Keratinocyte (primary cell): ENCODE measurements around the gene CEP152. TPM values are rescaled to one million over a fixed set of nuclear protein-coding genes. Genes with fewer than 3 reads are reported as not detected.
A peak's percentile ranks its signal among the peaks of the same experiment; 100 is the strongest.

Experiments
- DNase-seq: peaks from one replicate; pipeline ENCODE4 v3.0.0-alpha.2; 2011; ENCODE audit warnings: low read depth, missing footprints, low spot score
- FAIRE-seq: peaks from 2 replicates; lab custom pipeline; 2011; peaks lifted over from hg19 to GRCh38; lab: Jason Lieb, UNC
- H2AFZ ChIP-seq: 2 replicates; pipeline ENCODE4 v1.6.0; 2012; ENCODE audit warnings: low read length, control low read depth, inconsistent platforms; ENCODE audit not compliant: control insufficient read depth
- H3K27ac ChIP-seq: 2 replicates; pipeline ENCODE4 v1.5.1; 2011; ENCODE audit warnings: low read length; ENCODE audit not compliant: control insufficient read depth, insufficient read depth
- H3K27me3 ChIP-seq: 3 replicates; pipeline ENCODE4 v1.6.0; 2011; ENCODE audit warnings: low read length; ENCODE audit not compliant: control insufficient read depth, insufficient read depth; ENCODE audit errors: extremely low read depth
- H3K36me3 ChIP-seq, 2 experiments: 2 replicates in 1 of 2; 3 replicates in 1 of 2; pipeline ENCODE4 v1.5.1; 2011; ENCODE audit warnings: low read length in 2 of 2, mild to moderate bottlenecking in 1 of 2; ENCODE audit not compliant: control insufficient read depth in 2 of 2, insufficient read depth in 2 of 2; ENCODE audit errors: extremely low read depth in 1 of 2
- H3K4me1 ChIP-seq: 3 replicates; pipeline ENCODE4 v1.5.1; 2011; ENCODE audit warnings: low read length; ENCODE audit not compliant: control insufficient read depth, insufficient read depth; ENCODE audit errors: extremely low read depth
- H3K4me2 ChIP-seq: 3 replicates; pipeline ENCODE4 v1.6.0; 2011; ENCODE audit warnings: low read depth, low read length; ENCODE audit not compliant: control insufficient read depth, insufficient read depth; ENCODE audit errors: extremely low read depth
- H3K4me3 ChIP-seq, 3 experiments: fragments of 200-600 bp in 1 of 3; sonication (generic) in 1 of 3; 2 replicates in 2 of 3; 3 replicates in 1 of 3; pipeline ENCODE4 v1.5.1; 2011 to 2016; ENCODE audit warnings: low read length in 3 of 3, mild to moderate bottlenecking in 3 of 3, control low read depth in 2 of 3, inconsistent platforms in 1 of 3, low read depth in 1 of 3, mixed read lengths in 1 of 3, mixed run types in 1 of 3, moderate library complexity in 1 of 3; ENCODE audit not compliant: control insufficient read depth in 2 of 3, insufficient read depth in 2 of 3; ENCODE audit errors: extremely low read depth in 1 of 3
- H3K79me2 ChIP-seq: 2 replicates; pipeline ENCODE4 v1.6.0; 2012; ENCODE audit warnings: low read length; ENCODE audit not compliant: control insufficient read depth, insufficient read depth
- H3K9ac ChIP-seq: 3 replicates; pipeline ENCODE4 v1.6.0; 2011; ENCODE audit warnings: low read length; ENCODE audit not compliant: control insufficient read depth, insufficient read depth; ENCODE audit errors: extremely low read depth
- H3K9me1 ChIP-seq: 3 replicates; pipeline ENCODE4 v1.6.0; 2011; ENCODE audit warnings: low read length; ENCODE audit not compliant: control insufficient read depth, insufficient read depth; ENCODE audit errors: extremely low read depth
- H3K9me3 ChIP-seq: 2 replicates; pipeline ENCODE4 v1.5.1; 2012; ENCODE audit warnings: low read depth, low read length; ENCODE audit not compliant: control insufficient read depth
- H4K20me1 ChIP-seq: 3 replicates; pipeline ENCODE4 v1.6.0; 2011; ENCODE audit warnings: low read length; ENCODE audit not compliant: control insufficient read depth, insufficient read depth; ENCODE audit errors: extremely low read depth
- CTCF ChIP-seq, 3 experiments: IDR thresholded peaks in 1 of 3; conservative IDR thresholded peaks in 1 of 3; optimal IDR thresholded peaks in 1 of 3; 2 replicates in 2 of 3; 3 replicates in 1 of 3; pipeline versions ENCODE3 to v1.5.1; 2011; ENCODE audit warnings: low read length in 3 of 3, mild to moderate bottlenecking in 3 of 3, moderate library complexity in 2 of 3, control low read depth in 1 of 3, inconsistent platforms in 1 of 3; ENCODE audit not compliant: insufficient read depth in 2 of 3; ENCODE audit errors: extremely low read depth in 1 of 3
- EZH2 ChIP-seq: IDR thresholded peaks from one replicate; pipeline ENCODE4 v1.6.1; 2012; ENCODE audit warnings: inconsistent platforms, mild to moderate bottlenecking, low read length, moderate library complexity
- dilution Hi-C: fragments of 300-500 bp; cut with MboI; formaldehyde crosslinking; loops from one replicate; pipeline ENCODE4 v1.7.0; 2020; ENCODE audit warnings: low sequenced_read_pairs; ENCODE audit not compliant: extremely low pct_ligation_motif_present
- polyA plus RNA-seq, 5 experiments: library from polyadenylated mRNA; depleted of rRNA in 3 of 5; stranded (reverse) in 3 of 5; stranded (forward) in 1 of 5; unstranded in 1 of 5; fragments of >200 nt; gene quantifications; 1 replicate in 1 of 5; 2 replicates in 3 of 5; 3 replicates in 1 of 5; pipeline versions ENCODE4 v1.2.1 to v1.2.3, GENCODE V29; 2011 to 2012; ENCODE audit warnings: missing spikeins in 2 of 5, low read depth in 1 of 5, low replicate concordance in 1 of 5

The CEP152 gene
- polyA plus RNA-seq, 1 donor (not counting 4 experiments of a cell fraction or from before 2014, with no cell fraction given): 4.0 TPM

DNA sequence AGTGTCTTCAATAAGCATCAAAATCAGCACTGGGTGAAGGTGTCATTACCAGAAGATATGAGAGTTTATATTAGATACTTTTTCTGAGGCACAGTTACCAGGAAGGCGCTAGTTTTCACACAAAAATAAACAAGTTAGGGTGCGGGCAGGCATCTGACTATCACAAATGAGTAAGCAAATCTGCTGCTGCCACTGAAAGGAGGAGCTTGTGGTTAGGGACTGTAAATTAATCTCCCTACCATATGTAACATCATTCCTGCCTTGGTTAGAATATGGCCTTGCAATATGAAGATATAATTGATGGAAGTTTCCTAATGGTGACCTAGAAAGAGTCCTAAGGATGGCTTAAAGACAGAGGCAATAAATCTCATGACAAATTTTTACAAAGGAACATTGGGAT, 47.5 kb upstream of the CEP152 start:
- Histone ChIP-seq H3K27me3 (no peaks in the 10 kb centered on the region), H3K4me1 (peaks cover 4% of the 10 kb centered on the region), H3K4me2 (no peak overlapping the region), H3K27ac (no peak overlapping the region), H3K9ac (no peak overlapping the region), H3K79me2 (no peaks in the 10 kb centered on the region), H4K20me1 (no peaks in the 10 kb centered on the region), H3K4me3 (no peak overlapping the region), H3K36me3 (no peaks in the 10 kb centered on the region), H3K9me1 (no peaks in the 10 kb centered on the region), H3K9me3 (no peaks in the 10 kb centered on the region), H2AFZ (no peak overlapping the region)
- TF ChIP-seq CTCF (optimal IDR thresholded peaks at IDR 0.05 in 1 of 3, IDR thresholded peaks at IDR 0.05 in 1 of 3, conservative IDR thresholded peaks at IDR 0.05 in 1 of 3; ENCODE audit: extremely low read depth in 1 of 3, insufficient read depth in 2 of 3, low read length in 3 of 3) (no peak), EZH2 (no peak)
- no peak for DNase-seq
- dilution Hi-C loops: no loop called here
- no peak for FAIRE-seq

DNA sequence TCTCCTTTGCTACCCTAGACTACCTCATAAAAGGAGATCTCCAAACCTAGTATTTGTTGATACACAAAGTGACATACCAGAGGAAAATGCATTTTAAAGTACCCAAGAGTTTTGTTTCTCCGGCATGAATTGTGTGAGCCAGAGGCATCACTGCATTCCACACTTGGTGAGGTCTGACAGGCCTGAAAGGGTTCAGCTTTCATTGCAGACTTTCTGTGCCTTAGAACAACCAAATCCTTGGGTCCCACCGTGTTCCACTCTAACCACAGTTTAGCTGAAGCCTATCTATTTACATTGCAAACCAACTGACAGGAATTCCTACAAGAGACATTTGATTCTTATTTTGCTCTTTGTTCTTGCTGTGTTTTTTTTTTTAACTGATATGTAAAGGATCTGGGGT, 46.1 kb upstream of the CEP152 start:
- Histone ChIP-seq H3K9ac (no peak overlapping the region), H3K9me1 (no peaks in the 10 kb centered on the region), H3K4me2 (no peak overlapping the region), H3K27ac (no peak overlapping the region), H3K9me3 (no peaks in the 10 kb centered on the region), H2AFZ (peak overlapping the region; percentile 40), H3K36me3 (no peaks in the 10 kb centered on the region), H4K20me1 (no peaks in the 10 kb centered on the region), H3K4me1 (peaks cover 4% of the 10 kb centered on the region), H3K79me2 (no peaks in the 10 kb centered on the region), H3K27me3 (no peaks in the 10 kb centered on the region), H3K4me3 (no peak overlapping the region)
- no peak for DNase-seq
- dilution Hi-C loops: no loop called here
- no peak for TF ChIP-seq EZH2
- no peak for TF ChIP-seq CTCF (optimal IDR thresholded peaks at IDR 0.05 in 1 of 3, IDR thresholded peaks at IDR 0.05 in 1 of 3, conservative IDR thresholded peaks at IDR 0.05 in 1 of 3; ENCODE audit: extremely low read depth in 1 of 3, insufficient read depth in 2 of 3, low read length in 3 of 3)
- no peak for FAIRE-seq
